H1 (cell line): ENCODE data around the gene TNNT1. TPM values are rescaled to one million over a fixed set of nuclear protein-coding genes. Genes with fewer than 3 reads are reported as not detected.

Source experiments
- CTCF ChIA-PET: fragments of 300-600 bp; sonication (Branson Sonifier 250); formaldehyde crosslinking; loops from one replicate; lab custom pipeline; 2021; ENCODE audit not compliant: partially characterized antibody; lab: Charles Lee
- POLR2A ChIA-PET: fragments of 300-600 bp; sonication (Branson Sonifier 250); formaldehyde crosslinking; loops from one replicate; lab custom pipeline; 2021; ENCODE audit warnings: inconsistent platforms; ENCODE audit not compliant: partially characterized antibody; lab: Charles Lee
- DNase-seq, 2 experiments: peaks; one replicate each; pipeline versions ENCODE4 v3.0.0 to v3.0.0-alpha.2; 2010 to 2022; ENCODE audit warnings: low spot score in 2 of 2, low read depth in 1 of 2, mixed read lengths in 1 of 2
- FAIRE-seq: peaks from 2 replicates; lab custom pipeline; 2011; peaks lifted over from hg19 to GRCh38; lab: Jason Lieb, UNC
- H2AFZ ChIP-seq: 2 replicates; pipeline ENCODE4 v1.8.1; 2012; ENCODE audit warnings: low read length, inconsistent platforms
- H2AK5ac ChIP-seq: 2 replicates; pipeline ENCODE4 v1.6.1; 2013; ENCODE audit warnings: low read depth, low read length
- H2BK120ac ChIP-seq: replicated peaks from 2 replicates; pipeline ENCODE3; 2013; ENCODE audit warnings: low read depth, low read length, inconsistent platforms
- H2BK12ac ChIP-seq: 2 replicates; pipeline ENCODE4 v1.6.1; 2013; ENCODE audit warnings: low read depth, low read length
- H2BK15ac ChIP-seq: 2 replicates; pipeline ENCODE4 v1.6.1; 2013; ENCODE audit warnings: low read length
- H2BK20ac ChIP-seq: 2 replicates; pipeline ENCODE4 v1.6.1; 2013; ENCODE audit warnings: low read length
- H2BK5ac ChIP-seq: 2 replicates; pipeline ENCODE4 v1.6.1; 2013; ENCODE audit warnings: low read depth, low read length
- H3K14ac ChIP-seq: 2 replicates; pipeline ENCODE4 v1.6.1; 2013; ENCODE audit warnings: inconsistent platforms; ENCODE audit not compliant: insufficient read length
- H3K18ac ChIP-seq: 2 replicates; pipeline ENCODE4 v1.6.1; 2013; ENCODE audit warnings: low read length; ENCODE audit errors: extremely low read depth
- H3K23ac ChIP-seq: 2 replicates; pipeline ENCODE4 v1.6.1; 2013; ENCODE audit warnings: inconsistent platforms; ENCODE audit not compliant: insufficient read length
- H3K23me2 ChIP-seq: 2 replicates; pipeline ENCODE4 v1.6.1; 2013; ENCODE audit warnings: low read depth, low read length
- H3K27ac ChIP-seq: 2 replicates; pipeline ENCODE4 v1.6.1; 2011; ENCODE audit warnings: low read depth, low read length, inconsistent platforms
- H3K27me3 ChIP-seq, 4 experiments: replicated peaks in 1 of 4; 1 replicate in 1 of 4; 2 replicates in 3 of 4; pipeline versions ENCODE4 v1.6.1 to v1.8.1; 2011 to 2013; ENCODE audit warnings: low read length in 3 of 4, mild to moderate bottlenecking in 3 of 4, inconsistent platforms in 2 of 4, mixed read lengths in 2 of 4, moderate library complexity in 1 of 4; ENCODE audit not compliant: control insufficient read depth in 3 of 4, insufficient read depth in 3 of 4; ENCODE audit errors: extremely low read depth in 1 of 4
- H3K36me3 ChIP-seq, 4 experiments: 2 replicates each; pipeline versions ENCODE4 v1.6.1 to v1.8.1; 2011 to 2013; ENCODE audit warnings: mild to moderate bottlenecking in 4 of 4, low read length in 3 of 4, moderate library complexity in 2 of 4, control low read depth in 1 of 4, inconsistent platforms in 1 of 4; ENCODE audit not compliant: insufficient read depth in 4 of 4, control insufficient read depth in 2 of 4
- H3K4ac ChIP-seq: replicated peaks from 2 replicates; pipeline ENCODE3; 2013; ENCODE audit warnings: low read length, low read depth, mixed read lengths, inconsistent platforms; ENCODE audit not compliant: insufficient read length
- H3K4me1 ChIP-seq, 4 experiments: replicated peaks in 1 of 4; 1 replicate in 1 of 4; 2 replicates in 3 of 4; pipeline versions ENCODE4 v1.6.1 to v1.8.1; 2011 to 2013; ENCODE audit warnings: low read length in 3 of 4, inconsistent platforms in 2 of 4, mixed read lengths in 1 of 4; ENCODE audit not compliant: insufficient read depth in 4 of 4, control insufficient read depth in 3 of 4
- H3K4me2 ChIP-seq, 2 experiments: 2 replicates each; pipeline versions ENCODE4 v1.6.1 to v1.8.1; 2011 to 2013; ENCODE audit warnings: low read depth in 2 of 2, low read length in 2 of 2, control low read depth in 1 of 2, inconsistent platforms in 1 of 2, mild to moderate bottlenecking in 1 of 2; ENCODE audit not compliant: insufficient read depth in 1 of 2
- H3K4me3 ChIP-seq, 4 experiments: fragments of 200-600, 300-600 bp in 1 of 4; sonication (generic), shearing (Covaris generic), sonication (Bioruptor Twin) in 1 of 4; 2 replicates each; pipeline versions ENCODE4 v1.5.1 to v1.8.1; 2011 to 2016; ENCODE audit warnings: low read length in 4 of 4, low read depth in 3 of 4, control low read depth in 2 of 4, inconsistent platforms in 2 of 4, mild to moderate bottlenecking in 2 of 4, mixed read lengths in 1 of 4, moderate library complexity in 1 of 4; ENCODE audit not compliant: insufficient read depth in 2 of 4; ENCODE audit errors: extremely low read depth in 1 of 4
- H3K56ac ChIP-seq: replicated peaks from 2 replicates; pipeline ENCODE3; 2013; ENCODE audit warnings: low read depth, mild to moderate bottlenecking, mixed read lengths, low read length, inconsistent platforms; ENCODE audit not compliant: insufficient read length
- H3K79me1 ChIP-seq: 2 replicates; pipeline ENCODE4 v1.6.1; 2013; ENCODE audit warnings: low read depth, low read length, control low read depth
- H3K79me2 ChIP-seq, 2 experiments: 2 replicates each; pipeline versions ENCODE4 v1.6.1 to v1.8.1; 2012 to 2013; ENCODE audit warnings: low read length in 2 of 2, mild to moderate bottlenecking in 2 of 2, inconsistent platforms in 1 of 2; ENCODE audit not compliant: insufficient read depth in 2 of 2, control insufficient read depth in 1 of 2
- H3K9ac ChIP-seq, 4 experiments: replicated peaks in 1 of 4; 1 replicate in 1 of 4; 2 replicates in 3 of 4; pipeline versions ENCODE4 v1.6.1 to v1.8.1; 2011 to 2013; ENCODE audit warnings: low read depth in 3 of 4, low read length in 3 of 4, control low read depth in 2 of 4, mild to moderate bottlenecking in 2 of 4, moderate library complexity in 2 of 4, inconsistent platforms in 1 of 4; ENCODE audit errors: extremely low read depth in 1 of 4
- H3K9me3 ChIP-seq, 2 experiments: 2 replicates each; pipeline versions ENCODE4 v1.6.1 to v1.8.1; 2012 to 2013; ENCODE audit warnings: mild to moderate bottlenecking in 2 of 2, moderate library complexity in 2 of 2, control low read depth in 1 of 2, inconsistent platforms in 1 of 2, low read depth in 1 of 2, low read length in 1 of 2, mixed read lengths in 1 of 2; ENCODE audit not compliant: insufficient read depth in 2 of 2
- H4K20me1 ChIP-seq, 2 experiments: replicated peaks in 1 of 2; 2 replicates each; pipeline versions ENCODE3 to v1.8.1; 2011 to 2013; ENCODE audit warnings: inconsistent platforms in 2 of 2, low read length in 2 of 2, mild to moderate bottlenecking in 1 of 2; ENCODE audit not compliant: insufficient read depth in 2 of 2, control insufficient read depth in 1 of 2
- H4K5ac ChIP-seq: 2 replicates; pipeline ENCODE4 v1.6.1; 2013; ENCODE audit warnings: low read length, low read depth, mixed read lengths, inconsistent platforms; ENCODE audit not compliant: insufficient read length
- H4K8ac ChIP-seq: 2 replicates; pipeline ENCODE4 v1.8.0; 2013; ENCODE audit warnings: mild to moderate bottlenecking, moderate library complexity, low read length, inconsistent platforms; ENCODE audit not compliant: insufficient read depth; ENCODE audit errors: extremely low read depth
- H4K91ac ChIP-seq: replicated peaks from 2 replicates; pipeline ENCODE3; 2013; ENCODE audit warnings: low read length, mixed read lengths, inconsistent platforms; ENCODE audit not compliant: insufficient read length
- FOSL1 ChIP-seq: IDR thresholded peaks from 2 replicates; pipeline ENCODE4 v1.6.1; 2011; ENCODE audit warnings: mild to moderate bottlenecking, low read depth, low read length, moderate library complexity; ENCODE audit not compliant: insufficient read depth
- MAX ChIP-seq: IDR thresholded peaks from 2 replicates; pipeline ENCODE4 v1.6.1; 2012; ENCODE audit warnings: inconsistent platforms
- TBP ChIP-seq: IDR thresholded peaks from 2 replicates; pipeline ENCODE4 v1.6.1; 2011; ENCODE audit warnings: low read depth, low read length, improper control_type of control experiment
- WGBS, 2 experiments: shearing (Covaris generic) in 1 of 2; methylation state at CpG; one replicate each; pipeline versions ENCODE4 v1.1.6 to v1.1.7; 2013 to 2015; ENCODE audit warnings: low lambda C conversion rate in 2 of 2, mixed read lengths in 2 of 2, inconsistent platforms in 1 of 2, low coverage in 1 of 2, missing lambda C conversion rate in 1 of 2; ENCODE audit not compliant: insufficient replicate concordance in 2 of 2, insufficient coverage in 1 of 2, insufficient read length in 1 of 2; ENCODE audit errors: extremely low coverage in 1 of 2, missing lambda C conversion rate in 1 of 2; 5-methylcytosine and 5-hydroxymethylcytosine counted together
- polyA plus RNA-seq, 7 experiments: library from polyadenylated mRNA; depleted of rRNA in 3 of 7; stranded (reverse) in 5 of 7; unstranded in 2 of 7; fragments of >200 nt in 5 of 7; fragments of 200-250 nt in 2 of 7; gene quantifications; 1 replicate in 5 of 7; 2 replicates in 1 of 7; 4 replicates in 1 of 7; pipeline versions ENCODE4 v1.2.1 to v1.2.3, GENCODE V29; 2011 to 2013; ENCODE audit warnings: missing spikeins in 2 of 7, mixed read lengths in 2 of 7
- total RNA-seq: library from RNA; stranded (reverse); fragmentation: NEBNext Ultra II Directional; extraction: Animal tissue kit (Norgen Biotek cat#: 25700); gene quantifications from 2 replicates; pipeline ENCODE4 v1.2.1, GENCODE V29; 2021

Gene TNNT1
- total and polyA plus RNA-seq, 2 of the 8 experiments (the other 6 are each of a cell fraction or from before 2014, with no cell fraction given), result 69.6 to 107 TPM

- Histone ChIP-seq H3K23me2 (no peaks in the 10 kb centered on the region), H3K79me1 (no peaks in the 10 kb centered on the region), H3K23ac (no peak overlapping the region), H3K27me3 (peaks cover 0 to 4% (median 0%) of the 10 kb centered on the region in 4 experiments; a peak in 1 of 7 replicates), H2BK120ac (no peak overlapping the region), H4K8ac (no peak overlapping the region), H3K9ac (no peak overlapping the region), H4K5ac (no peak overlapping the region), H3K36me3 (no peaks in the 10 kb centered on the region), H3K4ac (no peak overlapping the region), H2AK5ac (no peak overlapping the region), H3K4me3 (no peak overlapping the region), H2AFZ (no peak overlapping the region), H3K9me3 (no peaks in the 10 kb centered on the region), H3K27ac (no peak overlapping the region), H3K4me1 (no peaks in the 10 kb centered on the region), H2BK12ac (no peak overlapping the region), H3K4me2 (no peak overlapping the region), H3K56ac (no peak overlapping the region), H4K91ac (no peak overlapping the region), H2BK15ac (no peak overlapping the region), H2BK5ac (no peak overlapping the region), H3K14ac (no peak overlapping the region), H3K79me2 (no peaks in the 10 kb centered on the region), H3K18ac (no peak overlapping the region), H4K20me1 (peaks cover 0 to 2% of the 10 kb centered on the region in 2 experiments), H2BK20ac (no peak overlapping the region)
- FAIRE-seq, result no peak
- ChIA-PET POLR2A (interaction anchor here (1.2 kb wide), 1 partner anchor 12 kb away, joined by 3 read pairs; no protein-coding TSS in a partner anchor), CTCF (no interaction called here)
- DNase-seq, result no peak
- TF ChIP-seq MAX (no peak), TBP (no peak), FOSL1 (no peak)
- 84% methylated on average over 8 of the region's 8 CpGs; no CpG with 5 or more reads in 1 of the 2 experiments for WGBS, 2 experiments
Observed at GRCh38 chr19:55188625-55189024, 39.6 kb upstream of the TNNT1 start.
